Activated gamma-delta T cell treated with anti-CD3 and anti-CD28 coated beads, Interleukin-2, amount 50 U/mL, for 16 hours (primary cell): Measurements from ENCODE around the gene GMCL2.

Experiments used
- DNase-seq: peaks from one replicate; pipeline ENCODE4 v3.0.0-alpha.2; 2020; ENCODE audit warnings: low read depth

Gene GMCL2

DNA sequence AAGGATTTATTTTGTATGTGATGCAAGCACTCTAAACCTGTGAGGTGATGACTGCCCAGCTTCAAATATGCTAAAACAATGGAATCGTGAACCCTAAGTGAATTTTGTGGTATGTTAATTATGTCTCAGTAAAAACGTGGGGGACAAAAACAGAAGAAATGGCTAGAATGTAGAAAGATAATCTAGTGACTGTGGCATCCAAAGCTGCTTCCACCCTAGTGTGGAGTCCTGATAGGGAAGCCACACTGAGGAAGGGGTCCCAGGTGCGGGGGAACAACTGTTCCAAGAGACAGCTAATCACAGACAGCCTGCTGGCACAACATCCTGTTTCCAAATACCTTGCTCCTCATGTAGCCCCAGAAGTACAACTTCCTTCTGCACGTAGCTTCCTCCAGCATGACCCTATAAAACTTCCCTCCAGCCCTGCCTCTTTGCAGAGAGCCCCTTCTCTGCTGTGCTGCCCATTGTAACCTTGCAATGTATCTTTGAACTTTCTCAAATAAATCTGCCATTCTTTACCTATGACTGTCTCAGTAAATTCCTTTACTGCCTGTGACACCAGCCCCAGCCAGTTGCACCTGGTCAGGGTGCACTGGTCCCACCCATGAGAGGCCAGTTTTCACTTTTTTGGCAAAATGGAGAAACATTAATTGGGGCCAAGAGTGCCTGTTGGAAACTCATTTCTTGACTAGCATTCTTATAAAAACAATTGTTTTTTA, 4.9 kb downstream of the GMCL2 start:
- no peak for DNase-seq

DNA sequence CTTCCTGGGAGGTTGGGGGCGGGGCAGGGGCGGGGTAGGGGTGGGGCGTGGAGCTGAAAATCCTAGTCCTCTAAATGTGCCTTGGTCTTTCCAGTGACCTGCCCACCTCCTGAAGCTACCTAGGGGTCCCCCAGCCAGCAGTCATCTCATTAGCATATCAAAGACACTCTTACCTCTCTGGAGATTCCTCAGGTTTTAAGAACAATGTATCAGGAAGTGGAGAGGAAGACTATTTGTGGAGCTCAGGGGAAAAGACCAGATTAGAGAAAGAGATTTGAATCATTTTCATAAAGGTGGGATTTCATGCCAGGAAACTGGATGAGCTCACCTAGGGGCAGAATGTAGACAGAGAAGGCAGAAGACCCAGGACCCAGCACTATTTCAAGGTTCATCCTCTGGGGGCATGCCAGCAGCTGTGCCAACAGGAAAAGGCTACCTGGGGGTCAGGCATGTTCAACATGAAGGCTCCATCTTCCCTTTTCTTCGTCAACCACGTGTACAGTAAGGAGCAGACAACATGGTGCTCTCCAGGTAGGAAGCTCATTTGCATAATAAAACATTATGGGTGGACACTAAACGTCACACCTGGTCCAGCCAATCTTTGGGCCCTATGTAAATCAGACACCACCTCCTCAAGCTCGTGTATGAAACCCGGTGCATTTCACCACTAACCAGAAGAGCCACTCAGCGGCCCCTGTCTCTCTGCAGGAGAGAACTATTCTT, 6.9 kb downstream of the GMCL2 start:
- DNase-seq, result no peak

DNA sequence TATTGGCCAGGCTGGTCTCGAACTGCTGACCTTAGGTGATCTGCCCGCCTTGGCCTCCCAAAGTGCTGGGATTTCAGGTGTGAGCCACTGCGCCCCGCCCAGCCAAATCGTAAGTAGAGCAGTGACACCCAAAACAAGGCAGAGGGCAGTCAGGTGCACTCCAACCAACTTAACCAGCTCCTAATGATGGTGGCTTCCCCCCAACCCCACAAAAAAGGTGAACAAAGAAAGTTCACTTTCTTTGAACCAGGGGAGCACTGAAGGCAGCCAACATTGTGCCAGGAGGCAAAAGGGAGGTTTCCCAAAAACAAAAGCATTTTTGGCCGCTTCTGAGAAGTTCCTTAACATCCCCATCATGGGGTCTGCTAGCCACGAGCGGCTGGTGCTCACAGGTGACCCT, 9.6 kb downstream of the GMCL2 start:
- no peak for DNase-seq

DNA sequence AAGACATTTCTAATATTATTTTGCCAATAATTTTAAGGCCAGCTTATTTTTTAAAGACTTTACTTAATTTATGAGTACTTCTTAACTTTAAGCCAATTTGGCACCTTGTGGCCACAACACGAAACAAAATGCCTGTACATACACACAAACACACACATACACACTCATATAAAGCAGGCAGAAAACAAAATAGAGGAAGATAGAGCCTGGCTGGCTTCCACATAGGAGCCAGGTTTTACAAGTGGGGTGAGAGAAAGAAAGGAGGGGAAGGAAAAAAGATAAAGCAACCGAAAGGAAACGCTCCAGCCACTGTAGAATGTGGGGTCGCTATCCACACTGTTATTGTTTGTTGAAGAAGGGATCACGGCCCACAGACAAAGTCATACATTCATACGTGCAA, 10.4 kb downstream of the GMCL2 start:
- DNase-seq, result no peak

DNA sequence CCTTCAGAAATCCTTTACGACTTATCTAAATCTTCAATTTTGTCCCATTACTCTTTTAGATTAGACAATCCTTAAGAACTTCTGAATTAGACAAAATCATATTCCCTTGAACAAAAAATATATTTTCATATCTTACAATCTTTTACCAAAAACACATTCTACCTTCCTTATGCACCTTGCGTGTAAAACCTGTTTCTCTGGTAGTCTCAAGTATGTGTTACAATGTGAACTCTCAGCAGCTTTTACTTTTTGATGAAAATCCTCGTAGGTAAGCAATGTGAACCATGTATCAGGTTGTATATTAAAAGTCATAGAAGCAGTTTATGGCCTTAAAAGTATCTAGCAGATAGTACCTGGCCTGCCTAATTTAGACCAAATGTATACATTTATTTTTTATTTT, 12.7 kb downstream of the GMCL2 start:
- no peak for DNase-seq

DNA sequence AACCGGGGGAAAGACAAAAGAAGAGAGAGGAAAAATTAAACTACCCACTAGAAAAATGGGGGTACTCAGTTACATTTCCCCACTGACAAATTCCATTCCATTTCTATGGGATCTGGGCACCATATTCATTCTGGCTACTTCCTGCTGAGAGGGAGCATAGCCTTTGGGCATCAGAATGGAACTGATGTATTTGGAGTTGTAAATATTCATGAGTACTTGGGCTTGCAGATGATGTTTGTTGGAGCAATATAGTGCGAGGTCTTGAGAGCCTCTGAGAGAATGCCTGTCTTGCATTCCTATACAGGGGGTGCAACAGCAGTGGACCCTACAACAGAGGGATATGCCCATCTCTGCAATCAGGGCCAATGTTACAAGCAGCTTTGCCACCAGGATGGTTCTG, 16.7 kb downstream of the GMCL2 start:
- DNase-seq, result no peak

DNA sequence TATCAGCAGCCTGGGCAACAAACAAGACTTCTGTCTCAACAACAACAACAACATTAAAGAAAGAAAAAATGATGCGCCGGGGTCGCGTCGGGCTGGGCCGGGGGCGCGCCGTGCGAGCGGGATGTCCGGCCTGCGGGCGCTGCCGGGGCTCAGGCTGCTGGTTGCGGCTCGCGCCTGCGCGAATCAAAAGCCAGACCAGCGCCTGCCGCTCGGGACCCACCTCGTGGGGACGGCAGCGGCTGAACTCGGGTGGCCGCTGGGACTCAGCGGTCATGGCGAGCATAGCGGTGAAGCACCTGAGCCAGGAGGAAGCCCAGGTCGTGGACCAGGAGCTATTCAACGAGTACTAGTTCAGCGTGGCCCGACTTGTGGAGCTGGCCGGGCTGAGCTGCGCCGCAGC, 21.6 kb downstream of the GMCL2 start:
- no peak for DNase-seq

DNA sequence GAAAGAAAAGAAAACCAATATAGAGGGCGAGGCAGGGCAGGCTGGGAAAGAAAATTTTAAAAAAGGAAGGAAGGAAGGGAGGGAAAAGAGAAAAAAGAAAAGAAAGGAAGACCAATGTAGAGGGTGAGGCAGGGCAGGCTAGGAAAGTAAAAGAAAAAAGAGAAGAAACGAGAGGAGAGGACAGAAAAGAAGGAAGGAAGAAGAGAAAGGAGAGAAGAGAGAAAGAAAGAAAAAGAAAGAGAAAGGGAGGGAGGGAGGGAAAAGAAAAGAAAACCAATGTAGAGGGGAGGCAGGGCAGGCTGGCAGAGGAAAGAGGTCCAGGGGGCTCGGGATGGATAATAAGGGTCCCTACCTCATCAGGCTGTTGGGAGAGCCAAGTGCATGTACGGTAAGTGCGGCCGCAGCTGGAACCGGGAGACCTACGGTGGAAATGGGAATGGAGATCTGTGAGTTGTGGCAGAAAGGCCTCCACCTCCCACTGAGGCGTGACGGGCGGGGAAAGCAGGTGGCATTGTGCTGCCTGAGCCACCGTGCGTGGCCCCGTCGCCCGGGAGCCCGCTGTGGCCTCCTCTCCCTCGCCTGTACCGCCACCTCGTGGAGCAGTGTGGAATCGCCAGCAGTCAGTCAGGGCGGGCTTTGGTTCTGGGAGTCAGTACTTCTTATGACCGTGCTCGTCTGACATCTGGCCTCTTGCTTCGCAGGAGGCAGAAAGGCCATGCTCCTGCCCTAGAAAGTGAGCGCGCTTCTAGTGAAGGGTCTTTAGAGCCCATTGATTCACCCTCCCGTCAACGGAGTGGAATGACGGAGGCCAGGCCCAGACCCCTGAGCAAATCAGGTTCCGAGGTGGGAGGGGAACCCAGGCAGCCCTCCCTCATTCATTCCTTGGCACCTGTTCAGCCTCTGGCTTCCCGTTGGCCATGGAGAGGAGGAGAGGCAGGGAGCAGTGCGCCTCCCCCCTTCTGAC, 23.1 kb downstream of the GMCL2 start:
- DNase-seq, result peak; percentile 91

DNA sequence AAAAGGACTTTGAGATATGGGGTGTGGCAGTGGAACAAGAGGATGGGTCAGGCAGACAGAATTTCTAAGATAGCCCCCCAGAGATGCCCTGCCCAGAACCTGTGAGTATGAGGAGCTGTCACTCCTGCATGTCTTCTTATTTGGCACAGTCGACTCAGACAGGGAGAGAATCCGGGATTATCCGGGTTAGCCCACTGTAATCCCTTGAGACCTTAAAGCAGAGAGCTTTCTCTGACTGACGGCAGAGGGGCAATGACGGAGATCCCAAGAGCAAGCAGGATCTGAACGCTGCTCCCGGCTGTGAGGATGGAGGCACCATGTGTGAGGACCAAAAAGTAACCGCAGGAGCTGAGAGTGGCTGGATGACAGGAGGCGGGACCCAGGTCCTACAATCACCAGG, 24.7 kb downstream of the GMCL2 start:
- DNase-seq, result no peak

DNA sequence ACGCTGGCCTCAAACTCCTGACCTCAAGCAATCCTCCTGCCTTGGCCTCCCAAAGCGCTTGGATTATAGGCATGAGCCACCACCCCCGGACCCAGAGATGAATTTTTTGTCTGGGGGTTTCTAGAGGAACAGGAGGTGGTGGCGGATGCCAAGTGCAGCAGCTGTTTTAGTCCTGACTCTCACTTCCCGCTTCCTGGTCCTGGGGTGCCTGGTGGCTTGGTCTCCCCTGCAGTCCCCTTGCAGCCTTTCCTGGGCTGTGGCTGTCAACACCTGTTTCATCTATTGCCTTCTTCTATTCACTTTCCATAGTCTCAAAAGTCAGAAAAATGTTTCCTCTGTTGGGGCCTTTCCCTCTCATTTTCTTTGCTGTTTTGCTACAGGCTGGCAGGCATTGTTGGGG, 27.0 kb downstream of the GMCL2 start:
- no peak for DNase-seq

DNA sequence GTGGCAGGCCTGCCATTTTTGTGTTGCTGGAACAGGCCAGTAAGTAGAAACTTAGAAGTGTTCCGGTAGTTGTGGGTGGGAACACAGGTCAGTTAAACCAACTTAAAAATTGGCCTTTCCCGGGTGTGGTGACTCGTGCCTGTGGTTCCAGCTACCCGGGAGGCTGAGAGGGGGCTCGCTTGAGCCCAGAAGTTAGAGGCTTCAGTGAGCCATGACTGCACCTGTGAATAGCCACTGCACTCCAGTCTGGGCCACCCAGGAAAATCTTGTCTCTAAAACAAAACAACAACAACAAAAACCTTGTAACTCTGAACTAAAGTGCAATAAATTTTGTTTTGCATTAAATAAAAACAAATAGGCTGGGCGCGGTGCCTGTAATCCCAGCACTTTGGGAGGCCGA, 32.1 kb downstream of the GMCL2 start:
- DNase-seq, result no peak

DNA sequence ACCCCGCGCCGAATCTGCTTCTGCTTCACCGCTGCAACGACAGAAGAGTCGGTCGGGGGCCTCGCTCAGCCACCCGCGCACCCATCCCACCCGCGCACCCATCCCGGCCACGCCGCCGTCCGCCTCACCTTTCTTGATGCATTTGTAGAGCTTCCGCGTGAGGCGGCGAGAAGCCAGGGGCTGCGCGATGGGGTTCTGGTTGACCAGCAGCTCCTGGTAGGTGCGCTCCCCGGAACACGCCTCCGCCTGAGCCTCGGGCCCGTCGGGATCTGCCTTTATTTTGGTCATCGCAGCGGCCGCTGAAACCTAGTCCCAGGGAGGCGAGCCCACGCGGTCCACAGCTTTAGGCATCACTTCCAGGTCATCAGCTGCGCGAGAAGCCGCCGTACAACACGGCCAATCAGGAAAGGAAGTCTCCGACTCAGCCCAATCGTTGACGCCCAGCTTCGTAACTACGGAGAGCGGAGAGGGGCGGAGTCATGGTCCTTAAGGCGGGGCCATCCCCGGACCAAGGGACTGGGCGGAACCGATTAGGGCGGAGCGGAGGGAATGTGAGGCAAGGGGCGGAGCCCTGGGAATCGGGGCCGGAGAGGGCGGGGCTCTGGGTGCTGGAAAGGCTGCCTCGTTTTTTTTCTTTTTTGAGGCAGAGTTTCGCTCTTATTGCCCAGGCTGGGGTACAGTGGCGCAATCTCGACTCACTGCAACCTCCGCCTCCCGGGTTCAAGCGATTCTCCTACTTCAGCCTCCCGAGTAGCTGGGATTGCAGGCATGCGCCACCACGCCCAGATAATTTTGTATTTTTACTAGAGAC, 33.4 kb downstream of the GMCL2 start, which contains the start of gene NHP2:
Gene NHP2, minus strand, starts transcription at position 356 of the 811 bp plus-strand sequence. Its CDS starts 68 bp downstream, at position 288.
- peak; percentile 94 for DNase-seq

DNA sequence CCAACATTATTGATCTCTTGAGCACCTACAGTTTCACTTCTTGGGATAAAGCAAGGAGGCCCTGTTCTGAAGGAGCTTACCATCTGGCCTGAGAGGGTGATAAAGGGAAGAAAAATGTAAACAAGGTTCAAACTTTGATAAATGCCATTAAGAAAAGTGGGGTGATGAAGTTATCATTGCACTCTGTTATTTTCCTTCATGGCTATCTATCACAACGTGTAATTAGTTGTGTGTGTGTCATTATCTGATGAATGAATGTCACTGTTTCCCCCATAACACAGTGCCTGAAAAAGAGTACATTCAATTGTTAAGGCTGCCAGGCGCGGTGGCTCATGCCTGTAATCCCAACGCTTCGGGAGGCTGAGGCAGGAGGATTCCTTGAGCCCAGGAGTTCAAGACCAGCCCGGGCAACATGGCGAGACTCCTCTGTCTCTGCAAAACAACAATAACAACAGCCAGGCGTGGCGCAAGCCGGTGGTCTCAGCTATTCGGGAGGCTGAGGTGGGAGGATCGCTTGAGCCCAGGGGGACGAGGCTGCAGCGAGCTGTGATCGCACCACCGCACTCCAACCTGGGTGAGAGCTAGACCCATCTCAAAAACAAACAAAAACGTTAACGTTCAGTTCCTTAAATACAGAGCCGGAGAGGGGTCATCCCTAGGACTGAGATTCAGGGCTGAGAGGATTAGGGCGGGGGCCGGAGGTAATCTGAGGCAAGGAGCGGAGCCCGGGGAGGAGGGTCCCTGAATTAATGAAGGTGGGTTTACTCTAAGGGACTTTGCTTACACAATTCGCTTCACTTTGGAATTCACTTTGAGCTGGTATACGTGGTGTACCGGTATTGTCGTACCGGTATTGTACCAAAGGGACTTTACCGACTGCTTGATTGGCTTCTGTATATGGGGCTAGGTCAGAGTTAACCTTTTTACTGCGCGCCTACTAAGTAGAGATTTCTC, 34.4 kb downstream of the GMCL2 start:
- DNase-seq, result no peak

DNA sequence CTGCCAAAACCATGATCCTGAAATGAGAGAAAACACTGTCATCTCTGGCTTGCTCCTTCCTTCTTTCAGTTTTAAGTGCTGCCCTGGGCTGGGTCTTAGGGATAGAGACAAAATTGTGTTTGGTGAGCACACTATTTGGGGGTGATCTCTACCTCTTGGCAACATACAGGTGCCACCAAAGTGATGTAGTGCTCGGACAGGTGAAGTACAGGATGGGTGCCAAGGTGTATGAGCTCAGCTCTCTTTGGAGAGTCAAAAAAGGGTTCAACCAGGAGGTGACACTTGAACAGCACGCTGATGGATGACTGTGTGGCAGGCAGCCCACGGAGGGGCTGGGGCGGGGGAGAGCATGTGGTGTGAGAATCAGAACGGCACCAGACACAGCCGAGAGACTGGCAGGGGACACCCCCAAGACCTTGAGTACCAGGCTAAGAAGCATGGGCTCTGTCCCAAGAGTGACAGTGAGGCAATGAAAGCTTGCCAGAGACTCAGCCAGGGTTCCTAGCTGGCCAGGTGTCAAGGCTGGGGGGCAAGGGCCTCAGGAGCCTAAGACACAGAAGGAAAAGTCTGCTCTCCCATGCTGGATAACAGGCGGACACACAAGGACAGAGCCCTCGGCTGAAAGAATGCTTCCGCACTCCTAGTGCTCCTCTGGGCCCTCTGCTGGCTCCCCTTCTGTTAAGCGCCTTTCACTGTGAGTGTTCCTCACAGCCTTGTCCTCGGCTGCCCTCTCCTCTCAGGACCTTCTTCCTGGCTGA, 36.0 kb downstream of the GMCL2 start:
- no peak for DNase-seq

DNA sequence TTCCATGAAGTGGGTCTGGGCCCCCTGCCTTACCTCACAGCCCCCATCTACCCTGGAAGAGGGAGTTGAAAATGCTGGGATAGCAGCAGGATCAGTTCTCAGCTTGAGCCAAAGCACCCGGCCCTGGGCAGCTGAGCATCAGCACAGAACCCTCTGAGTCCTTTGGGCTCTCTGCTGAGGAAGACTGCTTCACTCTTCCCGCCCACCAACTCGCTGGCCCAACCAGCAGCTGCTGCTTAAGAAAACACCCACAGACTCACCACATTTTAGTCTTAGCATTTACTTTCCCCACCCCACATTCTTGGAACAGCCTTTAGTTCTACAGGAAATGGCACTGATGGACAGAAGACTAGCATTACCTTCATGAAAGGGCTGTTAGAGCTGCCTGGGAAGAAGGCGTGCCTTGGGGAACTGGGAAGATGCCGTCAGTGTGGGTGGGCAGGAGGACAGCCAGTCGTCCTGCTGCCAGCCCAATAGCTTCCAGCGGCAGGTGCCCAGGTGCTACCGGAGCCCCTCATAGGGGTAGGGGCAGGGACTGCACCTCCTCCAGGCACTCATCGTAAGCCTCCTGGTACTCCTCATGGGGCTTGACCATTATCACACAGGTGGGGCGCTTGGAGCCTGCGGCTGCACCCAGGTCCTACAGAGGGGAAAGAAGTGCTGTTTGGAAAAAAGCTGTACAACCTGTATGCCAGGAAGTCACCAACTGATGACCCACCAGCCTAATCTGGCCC, 37.8 kb downstream of the GMCL2 start:
- DNase-seq, result no peak

DNA sequence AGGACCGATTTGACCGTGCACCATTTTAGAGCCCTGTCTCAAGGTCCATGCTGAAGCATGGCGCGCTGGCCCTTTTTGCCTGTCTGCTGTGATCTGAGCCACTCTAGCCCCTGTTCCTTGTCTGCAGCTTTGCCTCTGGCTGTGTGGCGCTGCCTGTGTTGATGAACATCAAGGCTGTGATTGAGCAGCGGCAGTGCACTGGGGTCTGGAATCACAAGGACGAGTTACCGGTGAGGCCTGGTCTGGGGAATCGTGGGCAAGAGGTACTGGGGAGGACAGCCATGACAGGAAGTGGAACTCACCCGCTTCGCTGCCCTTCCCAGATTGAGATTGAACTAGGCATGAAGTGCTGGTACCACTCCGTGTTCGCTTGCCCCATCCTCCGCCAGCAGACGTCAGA, 39.8 kb downstream of the GMCL2 start:
- no peak for DNase-seq

DNA sequence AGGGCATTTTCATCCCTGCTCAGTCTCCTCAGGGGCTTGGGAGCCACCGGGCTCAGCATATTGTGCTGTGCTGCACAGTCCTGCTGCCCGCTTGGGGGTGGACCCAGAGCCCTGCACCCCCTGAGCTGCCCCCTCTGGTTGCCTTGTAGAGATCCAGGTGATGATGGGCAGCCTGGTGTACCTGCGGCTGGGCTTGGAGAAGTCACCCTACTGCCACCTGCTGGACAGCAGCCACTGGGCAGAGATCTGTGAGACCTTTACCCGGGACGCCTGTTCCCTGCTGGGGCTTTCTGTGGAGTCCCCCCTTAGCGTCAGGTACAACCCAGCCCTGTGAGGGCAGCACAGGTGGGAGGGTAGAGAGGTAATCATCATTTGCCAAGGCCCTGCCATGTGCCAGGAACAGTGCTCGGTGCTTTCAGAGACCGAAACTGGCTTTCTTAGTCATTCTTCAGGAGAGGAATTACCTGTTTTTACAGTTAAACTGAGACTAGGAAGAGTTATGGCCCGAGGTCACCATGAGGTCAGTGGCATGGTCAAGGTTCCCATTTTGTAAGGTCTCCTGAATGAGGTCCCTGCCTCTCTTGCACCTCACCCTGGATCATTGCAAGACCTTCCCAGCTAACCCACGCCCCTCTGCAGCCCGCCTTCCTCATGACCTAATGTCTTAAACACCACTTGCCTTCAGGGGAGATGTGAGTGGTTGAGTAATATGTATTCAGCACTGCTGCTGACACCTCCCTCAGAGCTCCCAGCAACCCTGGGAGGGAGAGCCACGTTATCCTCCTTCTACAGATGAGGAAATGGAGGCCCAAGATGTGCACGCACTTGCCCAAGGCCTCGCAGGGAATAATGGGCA, 41.0 kb downstream of the GMCL2 start:
- peak; percentile 67 for DNase-seq

DNA sequence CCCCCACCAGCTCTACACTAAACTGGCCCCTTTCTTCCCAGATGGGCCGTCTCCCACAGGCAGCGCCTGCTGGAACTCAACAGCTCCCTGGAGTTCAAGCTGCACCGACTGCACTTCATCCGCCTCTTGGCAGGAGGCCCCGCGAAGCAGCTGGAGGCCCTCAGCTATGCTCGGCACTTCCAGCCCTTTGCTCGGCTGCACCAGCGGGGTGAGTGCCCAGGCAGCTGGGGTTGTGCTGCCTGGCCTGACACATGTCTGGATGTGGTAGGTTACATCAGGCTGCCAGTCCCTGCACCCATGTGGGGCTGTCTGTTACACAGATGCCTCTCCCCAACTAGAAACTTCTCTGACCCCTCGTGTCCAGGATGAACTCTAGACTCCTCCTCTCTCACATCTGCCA, 43.3 kb downstream of the GMCL2 start:
- no peak for DNase-seq
